GM10266 (cell line): ENCODE measurements around the gene IRX6.

Experiments used
- DNase-seq: peaks from one replicate; pipeline ENCODE4 v3.0.0; 2012; ENCODE audit errors: extremely low spot score
- TF ChIP-seq, protein P1 (sequence below): IDR thresholded peaks from 2 replicates; pipeline ENCODE4 v1.5.1; 2012; ENCODE audit warnings: mild to moderate bottlenecking, low read depth; ENCODE audit not compliant: control insufficient read depth, insufficient read depth; ENCODE audit errors: missing control alignments

The IRX6 gene

DNA sequence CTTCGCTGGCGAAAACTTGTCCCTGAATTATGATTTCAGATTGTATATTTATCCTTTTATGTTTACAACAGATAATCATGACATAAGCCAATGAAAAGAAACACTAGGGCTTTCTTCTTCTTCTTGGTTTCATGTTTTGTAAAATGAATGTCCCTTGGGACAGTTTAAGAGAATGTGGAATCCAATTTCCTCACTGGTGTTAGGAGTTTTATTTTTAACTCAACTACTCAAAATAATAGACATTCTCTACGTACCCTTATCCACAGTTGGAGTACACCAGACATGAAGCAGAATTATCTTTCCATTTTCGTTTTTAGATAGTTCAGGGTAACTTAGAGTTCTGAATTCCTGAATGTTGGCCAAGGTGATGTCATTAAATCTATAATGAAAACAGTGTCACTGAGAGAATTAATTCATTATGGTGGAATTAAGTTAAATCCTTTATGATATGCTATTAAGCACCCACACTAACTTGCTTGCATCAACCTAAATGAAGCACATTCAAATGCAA, 43.4 kb downstream of the IRX6 start:
- no peak for DNase-seq
- TF ChIP-seq, protein P1, sequence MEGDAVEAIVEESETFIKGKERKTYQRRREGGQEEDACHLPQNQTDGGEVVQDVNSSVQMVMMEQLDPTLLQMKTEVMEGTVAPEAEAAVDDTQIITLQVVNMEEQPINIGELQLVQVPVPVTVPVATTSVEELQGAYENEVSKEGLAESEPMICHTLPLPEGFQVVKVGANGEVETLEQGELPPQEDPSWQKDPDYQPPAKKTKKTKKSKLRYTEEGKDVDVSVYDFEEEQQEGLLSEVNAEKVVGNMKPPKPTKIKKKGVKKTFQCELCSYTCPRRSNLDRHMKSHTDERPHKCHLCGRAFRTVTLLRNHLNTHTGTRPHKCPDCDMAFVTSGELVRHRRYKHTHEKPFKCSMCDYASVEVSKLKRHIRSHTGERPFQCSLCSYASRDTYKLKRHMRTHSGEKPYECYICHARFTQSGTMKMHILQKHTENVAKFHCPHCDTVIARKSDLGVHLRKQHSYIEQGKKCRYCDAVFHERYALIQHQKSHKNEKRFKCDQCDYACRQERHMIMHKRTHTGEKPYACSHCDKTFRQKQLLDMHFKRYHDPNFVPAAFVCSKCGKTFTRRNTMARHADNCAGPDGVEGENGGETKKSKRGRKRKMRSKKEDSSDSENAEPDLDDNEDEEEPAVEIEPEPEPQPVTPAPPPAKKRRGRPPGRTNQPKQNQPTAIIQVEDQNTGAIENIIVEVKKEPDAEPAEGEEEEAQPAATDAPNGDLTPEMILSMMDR: no peak

DNA sequence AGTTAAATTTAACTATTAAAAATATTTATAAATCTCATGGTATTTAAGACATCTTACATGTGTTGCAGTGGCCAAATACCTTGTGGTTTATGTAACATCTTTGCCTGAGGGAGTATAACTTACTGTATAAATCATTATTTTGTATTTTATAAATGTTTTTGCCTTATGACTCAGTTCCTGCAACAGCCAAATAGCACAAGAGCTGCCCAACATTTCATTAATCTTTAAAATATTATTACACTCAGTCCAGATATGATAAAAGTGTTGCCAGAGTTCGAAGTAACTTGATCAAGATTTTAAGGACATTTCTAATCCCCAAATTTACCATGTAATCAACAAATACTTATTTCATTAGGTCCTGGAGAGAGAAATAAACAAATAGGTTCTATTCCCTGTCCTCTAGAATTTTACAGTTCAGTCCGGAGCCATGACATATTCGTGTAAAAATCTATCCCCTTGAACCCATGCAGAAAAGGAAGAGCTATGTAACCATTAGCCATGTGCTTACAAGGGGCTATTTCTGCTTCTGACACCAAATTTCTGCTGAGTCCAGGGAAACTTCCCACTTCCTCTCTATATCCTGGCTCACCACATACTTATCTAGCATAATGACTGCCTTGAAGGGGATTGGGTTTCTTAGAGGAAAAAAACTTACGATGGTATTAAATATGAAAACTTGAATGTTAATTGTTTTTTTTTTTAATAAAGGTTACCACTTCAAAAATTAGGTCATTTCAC, 44.0 kb downstream of the IRX6 start:
- DNase-seq: no peak
- TF ChIP-seq, protein P1: no peak

DNA sequence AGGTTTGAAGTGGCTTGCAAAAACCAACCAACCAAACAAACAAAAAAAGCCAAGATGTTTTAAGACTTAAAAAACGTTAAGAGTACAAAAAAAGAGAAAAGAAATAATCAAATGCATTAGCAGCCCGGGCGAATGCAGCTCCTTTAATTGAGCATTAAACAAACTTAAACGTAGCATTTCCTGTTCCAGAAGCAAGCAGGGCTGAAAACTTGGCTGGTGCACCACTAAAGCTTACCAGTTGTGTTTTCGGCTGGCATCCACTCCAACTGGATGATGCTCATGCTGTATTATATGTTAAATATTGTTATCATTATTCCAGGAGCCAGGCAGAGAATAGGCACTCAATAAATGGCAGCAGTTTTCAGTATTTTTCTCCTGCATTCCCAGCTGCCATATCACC, 45.1 kb downstream of the IRX6 start:
- TF ChIP-seq, protein P1: no peak
- no peak for DNase-seq

DNA sequence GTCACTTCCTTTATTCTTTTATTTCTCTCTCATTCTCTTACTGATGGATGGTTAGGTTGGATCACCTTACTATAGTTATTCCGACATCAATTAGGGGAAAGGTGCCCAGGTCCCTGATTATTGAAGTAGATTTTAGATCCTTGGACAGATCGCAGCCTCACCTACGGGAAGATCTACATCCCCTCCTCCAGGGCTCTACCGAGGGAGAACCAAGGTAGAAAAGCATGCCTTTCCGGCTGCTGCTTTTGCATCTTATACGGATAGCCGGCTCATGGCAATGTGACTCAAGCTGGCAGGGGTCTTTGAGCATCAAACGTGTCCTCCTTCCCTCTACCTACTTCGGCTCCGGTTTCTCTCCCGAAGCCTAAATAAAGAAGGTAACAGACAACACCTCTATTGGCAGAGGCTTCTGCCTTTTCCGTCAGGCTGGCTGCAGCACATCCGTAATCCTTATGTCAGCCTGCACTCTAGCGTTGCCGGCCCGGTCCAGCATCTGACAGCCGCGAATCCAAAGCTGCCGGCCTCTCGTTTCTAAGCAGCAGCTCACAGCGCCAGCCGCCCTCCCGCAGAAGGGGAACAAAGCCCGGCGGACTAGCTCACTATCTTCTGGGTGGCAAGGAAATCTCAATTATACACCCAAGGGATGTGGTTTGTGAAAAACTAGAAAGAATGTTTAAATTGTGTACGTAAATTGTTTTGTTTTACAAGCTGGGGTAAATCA, 46.9 kb downstream of the IRX6 start:
- TF ChIP-seq, protein P1: peak; percentile 60
- DNase-seq: peak; percentile 9

DNA sequence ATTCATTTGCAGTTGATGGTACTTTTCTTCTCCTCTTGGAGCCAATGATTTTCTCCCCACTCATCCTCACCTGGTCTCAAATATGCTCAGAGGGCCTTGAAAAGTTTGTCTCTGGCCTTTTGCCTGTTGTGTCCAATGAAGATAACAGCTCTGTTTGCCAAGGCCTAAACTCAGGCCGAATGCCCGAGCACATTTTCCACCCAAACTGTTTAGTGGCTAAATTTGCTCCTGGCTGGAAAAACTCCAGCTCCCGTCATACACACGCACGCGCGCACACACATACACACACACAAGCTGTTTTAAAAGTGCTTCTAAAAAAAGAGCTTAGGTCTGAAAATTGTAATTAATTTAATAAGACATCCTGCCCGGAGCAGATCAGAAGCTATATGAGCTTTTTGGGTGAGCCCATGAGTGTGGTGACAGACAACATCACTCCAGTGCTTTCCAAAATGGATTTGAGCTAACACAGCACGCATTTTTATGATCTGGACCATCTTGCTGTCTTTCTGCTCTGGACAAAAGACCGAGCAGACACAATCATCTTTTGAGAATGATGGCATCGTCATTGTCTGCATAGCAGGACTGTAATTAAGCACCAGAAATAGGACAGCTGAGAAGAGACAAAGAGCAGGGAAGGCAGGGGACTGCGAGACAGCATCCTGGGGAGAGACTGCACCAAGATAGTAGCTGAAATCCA, 48.9 kb downstream of the IRX6 start:
- TF ChIP-seq, protein P1: no peak
- no peak for DNase-seq

DNA sequence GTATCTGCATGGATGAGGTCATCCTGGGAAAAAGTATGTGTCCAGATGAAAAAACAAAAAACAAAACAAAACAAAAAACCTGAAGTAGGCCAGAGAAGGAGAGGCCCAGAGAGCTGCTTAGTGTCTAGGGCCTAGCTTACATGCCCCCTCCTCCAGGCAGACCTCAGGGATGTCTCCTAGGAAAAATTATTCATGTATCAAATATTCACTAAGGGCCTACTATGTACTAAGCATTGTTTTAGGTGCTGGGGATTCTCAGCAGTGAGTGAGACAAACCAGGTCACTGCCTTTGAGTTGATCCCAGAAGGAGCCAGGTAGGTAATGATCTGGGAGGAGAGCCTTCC, 49.5 kb downstream of the IRX6 start:
- no peak for DNase-seq
- TF ChIP-seq, protein P1: no peak

DNA sequence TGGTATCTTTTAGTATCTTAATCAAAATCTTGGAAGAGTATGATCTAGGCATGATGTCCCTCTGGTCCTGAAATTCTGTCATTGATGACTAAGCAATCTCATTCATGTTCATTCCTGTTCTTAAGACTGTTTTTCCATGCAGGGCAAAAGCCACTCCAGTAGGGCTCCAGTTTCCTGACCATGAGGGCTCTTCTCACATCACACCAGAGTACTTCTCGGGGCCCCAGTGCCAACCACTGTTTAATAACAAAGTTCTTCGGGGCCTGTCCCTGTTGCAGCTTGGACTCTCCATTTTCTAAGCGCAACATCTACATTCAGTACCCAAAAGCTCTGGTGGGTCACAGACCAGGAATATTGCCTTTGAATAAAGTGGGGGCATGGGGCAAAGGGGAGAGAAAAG, 52.0 kb downstream of the IRX6 start:
- DNase-seq: no peak
- TF ChIP-seq, protein P1: no peak
